Panc1 (cell line): ENCODE results near the gene MYBPC3. TPM values are rescaled to one million over a fixed set of nuclear protein-coding genes. Genes with fewer than 3 reads are reported as not detected.
A peak's percentile ranks its signal among the peaks of the same experiment; 100 is the strongest.

Experiments used
- ATAC-seq: fragments of 200-7000 bp; cut with Tn5 transposase; 2 replicates; pipeline ENCODE4 v1.9.1; 2020; ENCODE audit warnings: mild to moderate bottlenecking, moderate library complexity
- BruUV-seq: library from RNA; stranded (reverse); fragments of 400-500 nt; replicated peaks from 2 replicates; lab custom pipeline; 2021; lab: Mats Ljungman, UMichigan
- CTCF ChIA-PET: fragments of 300-600 bp; sonication (Branson Sonifier 250); formaldehyde crosslinking; loops from one replicate; lab custom pipeline; 2022; ENCODE audit warnings: antibody characterized with exemption; lab: Charles Lee
- POLR2A ChIA-PET: fragments of 300-600 bp; sonication (Branson Sonifier 250); formaldehyde crosslinking; loops from one replicate; lab custom pipeline; 2022; ENCODE audit warnings: antibody characterized with exemption; lab: Charles Lee
- DNase-seq: peaks from one replicate; pipeline ENCODE4 v3.0.0-alpha.2; 2010; ENCODE audit warnings: low read depth, low spot score
- H3K27ac ChIP-seq: 2 replicates; pipeline ENCODE4 v1.5.1; 2011; ENCODE audit warnings: mild to moderate bottlenecking, low read length, inconsistent platforms
- H3K27me3 ChIP-seq: fragments of 200-500 bp; sonication (Bioruptor generic); 2 replicates; pipeline ENCODE4 v1.6.0; 2014; ENCODE audit warnings: low read length, inconsistent platforms; ENCODE audit not compliant: control insufficient read depth, insufficient read depth
- H3K36me3 ChIP-seq: fragments of 200-500 bp; sonication (Bioruptor generic); 2 replicates; pipeline ENCODE4 v1.5.1; 2014; ENCODE audit warnings: inconsistent platforms, mild to moderate bottlenecking, low read length, moderate library complexity; ENCODE audit not compliant: control insufficient read depth, insufficient read depth
- H3K4me1 ChIP-seq: 2 replicates; pipeline ENCODE4 v1.5.1; 2011; ENCODE audit warnings: inconsistent platforms, mild to moderate bottlenecking, low read length, moderate library complexity; ENCODE audit not compliant: control insufficient read depth, insufficient read depth
- H3K4me3 ChIP-seq, 2 experiments: 2 replicates each; pipeline ENCODE4 v1.5.1; 2011 to 2012; ENCODE audit warnings: low read depth in 2 of 2, low read length in 2 of 2, mild to moderate bottlenecking in 2 of 2, inconsistent platforms in 1 of 2, moderate library complexity in 1 of 2
- H3K9me3 ChIP-seq: fragments of 200-500 bp; sonication (Bioruptor generic); 2 replicates; pipeline ENCODE4 v1.5.1; 2014; ENCODE audit warnings: low read depth, mild to moderate bottlenecking, inconsistent platforms, low read length, moderate library complexity; ENCODE audit not compliant: control insufficient read depth, insufficient read depth
- POLR2AphosphoS5 ChIP-seq: IDR thresholded peaks from 2 replicates; pipeline ENCODE4 v1.6.1; 2012; ENCODE audit warnings: mild to moderate bottlenecking, low read depth, low read length, moderate library complexity
- REST ChIP-seq, 2 experiments: IDR thresholded peaks; 2 replicates each; pipeline ENCODE4 v1.6.1; 2011 to 2012; ENCODE audit warnings: low read depth in 2 of 2, control low read depth in 1 of 2, low read length in 1 of 2, mild to moderate bottlenecking in 1 of 2, moderate library complexity in 1 of 2; ENCODE audit not compliant: insufficient read depth in 1 of 2
- SIN3A ChIP-seq: IDR thresholded peaks from 2 replicates; pipeline ENCODE4 v1.6.1; 2012; ENCODE audit warnings: low read depth, mild to moderate bottlenecking, low read length, moderate library complexity, borderline replicate concordance; ENCODE audit not compliant: insufficient read depth
- TCF7L2 ChIP-seq: IDR thresholded peaks from 2 replicates; pipeline ENCODE4 v1.6.1; 2011; ENCODE audit warnings: mild to moderate bottlenecking, low read depth, low read length, inconsistent platforms
- in situ Hi-C: cut with HindIII; loops from 2 replicates; pipeline ENCODE4 v1.10.0; 2016; ENCODE audit warnings: low sequenced_read_pairs, low pct_unique_long_range_greater_than_20kb
- intact Hi-C: fragments of 100-400 bp; cut with micrococcal nuclease; formaldehyde crosslinking; loops from one replicate; pipeline ENCODE4 v1.10.0; 2022; ENCODE audit not compliant: unreplicated experiment
- total RNA-seq: library from RNA; stranded (reverse); gene quantifications from one replicate; pipeline ENCODE4 v1.2.1, GENCODE V29; 2021; ENCODE audit not compliant: unreplicated experiment
- TF ChIP-seq, protein P1 (sequence below): fragments of 450-650 bp; IDR thresholded peaks from 2 replicates; pipeline ENCODE4 v1.5.1; 2017; ENCODE audit warnings: mild to moderate bottlenecking

Gene MYBPC3
- total RNA-seq, 1 experiment from 2014 or later, result not detected

GRCh38 chr11:47348859-47349258, 3.6 kb downstream of the MYBPC3 start:
- intact Hi-C loops, result no loop called here
- in situ Hi-C loops, result no loop called here
- CTCF ChIA-PET, result interaction anchor here (0.6 kb wide), 1 partner anchor 279 kb away, joined by 7 read pairs; no protein-coding TSS in a partner anchor

GRCh38 chr11:47348131-47348802, 4.2 kb downstream of the MYBPC3 start:
- no peak for ATAC-seq
- Histone ChIP-seq H3K4me1 (no peaks in the 10 kb centered on the region), H3K9me3 (no peaks in the 10 kb centered on the region), H3K27ac (no peak overlapping the region), H3K4me3 (no peak overlapping the region), H3K27me3 (no peaks in the 10 kb centered on the region), H3K36me3 (no peaks in the 10 kb centered on the region)
- in situ Hi-C loops, result no loop called here
- CTCF ChIA-PET, result interaction anchor here (0.6 kb wide), 1 partner anchor 279 kb away, joined by 7 read pairs; no protein-coding TSS in a partner anchor
- POLR2A ChIA-PET, result no interaction called here
- BruUV-seq, result no TSS peak
- intact Hi-C loops, result no loop called here
- TF ChIP-seq POLR2AphosphoS5 (no peak), REST (IDR thresholded peaks at IDR 0.05; ENCODE audit: insufficient read depth in 1 of 2, low read depth in 2 of 2, low read length in 1 of 2) (no peak), TCF7L2 (no peak), SIN3A (no peak)
- TF ChIP-seq, protein P1, sequence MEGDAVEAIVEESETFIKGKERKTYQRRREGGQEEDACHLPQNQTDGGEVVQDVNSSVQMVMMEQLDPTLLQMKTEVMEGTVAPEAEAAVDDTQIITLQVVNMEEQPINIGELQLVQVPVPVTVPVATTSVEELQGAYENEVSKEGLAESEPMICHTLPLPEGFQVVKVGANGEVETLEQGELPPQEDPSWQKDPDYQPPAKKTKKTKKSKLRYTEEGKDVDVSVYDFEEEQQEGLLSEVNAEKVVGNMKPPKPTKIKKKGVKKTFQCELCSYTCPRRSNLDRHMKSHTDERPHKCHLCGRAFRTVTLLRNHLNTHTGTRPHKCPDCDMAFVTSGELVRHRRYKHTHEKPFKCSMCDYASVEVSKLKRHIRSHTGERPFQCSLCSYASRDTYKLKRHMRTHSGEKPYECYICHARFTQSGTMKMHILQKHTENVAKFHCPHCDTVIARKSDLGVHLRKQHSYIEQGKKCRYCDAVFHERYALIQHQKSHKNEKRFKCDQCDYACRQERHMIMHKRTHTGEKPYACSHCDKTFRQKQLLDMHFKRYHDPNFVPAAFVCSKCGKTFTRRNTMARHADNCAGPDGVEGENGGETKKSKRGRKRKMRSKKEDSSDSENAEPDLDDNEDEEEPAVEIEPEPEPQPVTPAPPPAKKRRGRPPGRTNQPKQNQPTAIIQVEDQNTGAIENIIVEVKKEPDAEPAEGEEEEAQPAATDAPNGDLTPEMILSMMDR, result no peak
- no peak for DNase-seq

More at GRCh38 chr11:47348859-47349258, 3.6 kb downstream of the MYBPC3 start:
- H3K9me3 ChIP-seq, result no peaks in the 10 kb centered on the region
- BruUV-seq, result no TSS peak
- DNase-seq, result no peak
- H3K4me3 ChIP-seq, result no peak overlapping the region
- ATAC-seq, result peak; percentile 74
- no peaks in the 10 kb centered on the region for H3K4me1 ChIP-seq
- TF ChIP-seq SIN3A (no peak), TCF7L2 (no peak), POLR2AphosphoS5 (no peak), REST (IDR thresholded peaks at IDR 0.05; ENCODE audit: insufficient read depth in 1 of 2, low read depth in 2 of 2, low read length in 1 of 2) (no peak)
- TF ChIP-seq, protein P1, result no peak; the same call in 1 of the 2 replicates
- H3K27ac ChIP-seq, result no peak overlapping the region
- POLR2A ChIA-PET, result interaction anchor here (0.6 kb wide), 1 partner anchor 1517 kb away, joined by 6 read pairs; no protein-coding TSS in a partner anchor
- H3K27me3 ChIP-seq, result no peaks in the 10 kb centered on the region
- H3K36me3 ChIP-seq, result no peaks in the 10 kb centered on the region
